Stromal cell of bone marrow (primary cell): ENCODE measurements around the gene PDSS2.
"Not testable (repeated sequence)": the region's sequence is repeated elsewhere in the genome, so short reads cannot be mapped to it uniquely, and the experiment has no call there.

ENCODE experiments used
- DNase-seq: peaks from one replicate; pipeline ENCODE4 v3.0.0-alpha.2; 2012; ENCODE audit warnings: low read depth

Gene PDSS2

DNA sequence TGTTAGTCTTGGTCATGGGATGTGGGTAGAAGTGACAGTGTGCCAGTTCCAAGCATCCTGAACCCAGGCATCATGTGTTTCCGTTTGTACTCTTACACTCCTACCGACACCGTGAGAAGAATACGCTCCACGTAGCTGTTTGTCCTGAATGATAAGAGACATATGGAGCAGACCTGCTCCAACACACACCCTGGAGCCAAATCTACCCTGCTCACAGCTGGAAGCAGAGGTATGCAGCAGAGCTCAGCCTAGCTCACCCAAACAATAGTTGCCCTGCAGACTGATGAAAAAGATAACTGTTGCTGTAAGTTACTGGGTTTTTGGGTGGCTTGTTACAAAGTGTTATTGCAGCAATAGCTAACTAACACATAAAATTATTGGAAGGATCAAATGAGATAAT lies 14.3 kb upstream of the PDSS2 start:
- no peak for DNase-seq

DNA sequence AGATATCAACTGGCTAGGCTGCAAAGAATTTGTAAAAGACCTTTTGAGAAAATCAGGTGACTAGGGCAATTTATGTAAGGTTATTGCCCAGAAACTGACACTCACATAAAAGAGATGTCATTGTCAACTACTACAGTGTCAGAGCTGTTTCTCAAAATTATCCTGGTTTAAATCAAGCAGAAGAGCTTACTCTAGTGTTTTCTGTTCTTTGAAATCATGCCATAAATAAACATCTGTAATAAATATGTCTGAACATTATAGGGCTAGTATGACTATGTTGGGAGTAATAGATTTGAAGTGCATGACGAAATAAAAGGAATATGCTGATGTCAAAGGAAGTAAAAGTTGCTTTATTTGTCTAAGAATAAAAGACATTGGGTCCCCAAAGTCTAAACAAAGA lies 11.0 kb upstream of the PDSS2 start:
- no peak for DNase-seq

DNA sequence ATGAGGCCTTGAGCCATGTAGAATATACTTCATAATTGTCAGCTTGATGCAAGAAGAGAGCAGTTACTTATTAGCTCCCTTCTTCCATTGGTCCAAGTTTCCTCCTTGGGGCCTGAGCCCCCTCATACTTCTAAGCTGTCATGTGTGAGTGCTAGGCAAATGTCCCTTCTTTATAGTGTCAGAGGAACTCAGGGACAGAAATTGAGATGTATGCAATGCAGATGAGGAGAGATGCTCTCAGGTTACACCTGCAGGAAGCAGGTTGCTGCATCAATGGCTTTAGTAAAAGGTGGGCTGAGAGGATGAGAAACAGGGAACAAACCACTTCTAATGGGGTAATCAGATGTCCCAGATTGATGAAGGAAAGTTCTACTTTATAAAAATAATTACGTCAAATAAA lies 6.7 kb upstream of the PDSS2 start:
- no peak for DNase-seq

DNA sequence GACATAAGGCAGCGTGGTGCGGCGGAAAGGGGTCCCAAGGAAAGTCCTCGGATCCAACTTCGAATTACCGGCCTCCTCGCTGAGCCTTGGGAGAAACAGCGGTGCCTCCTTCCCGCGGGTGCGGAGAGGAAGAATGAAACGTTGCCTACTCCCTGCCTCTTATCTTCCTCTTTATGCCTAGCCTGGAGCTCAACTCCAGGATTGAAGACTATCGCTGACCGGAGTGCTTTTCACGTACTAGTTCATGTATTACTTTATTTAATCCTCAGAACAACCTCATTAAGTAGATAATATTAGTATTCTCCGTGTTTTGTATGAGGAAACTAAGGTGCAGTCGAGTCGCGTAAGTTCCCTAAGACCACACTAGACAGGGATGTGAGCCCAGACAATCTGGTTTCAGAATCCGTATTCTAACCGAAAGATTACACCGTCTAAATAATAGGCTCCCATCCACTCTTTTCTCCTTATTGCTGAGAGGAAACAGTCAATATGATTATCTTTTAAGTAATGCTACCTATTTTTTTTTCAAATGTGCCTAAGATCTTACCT lies 793 bp upstream of the PDSS2 start:
- DNase-seq = no peak

DNA sequence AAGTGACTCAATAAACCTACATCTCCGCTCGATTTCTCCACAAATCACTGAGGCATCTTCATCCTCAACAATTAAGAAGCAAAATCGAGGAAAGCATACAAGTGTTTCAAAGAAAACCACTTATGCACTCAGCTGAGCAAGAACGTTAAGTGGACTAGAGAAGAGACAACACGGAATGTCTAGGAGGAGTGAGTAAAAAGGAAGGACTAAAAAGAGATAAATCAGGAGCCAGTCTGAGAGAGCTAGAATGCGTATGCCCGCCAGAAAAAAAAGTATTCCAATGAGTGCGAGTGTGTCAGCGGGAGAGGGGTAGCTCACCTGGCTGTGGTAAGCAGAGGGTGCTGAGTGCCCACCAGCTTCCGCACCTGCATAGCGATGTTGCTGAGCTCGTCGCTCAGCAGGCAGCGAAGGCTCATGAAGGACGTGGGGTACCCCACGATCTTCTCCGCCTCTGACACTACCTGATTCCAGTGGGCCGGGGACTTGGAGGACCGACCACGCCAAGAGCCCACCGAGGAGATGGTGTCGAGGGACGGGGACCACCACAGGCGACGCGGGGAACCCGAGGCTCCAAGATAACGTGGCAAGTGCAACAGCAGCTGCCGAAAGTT lies 587 bp downstream of the PDSS2 start:
- no peak for DNase-seq

DNA sequence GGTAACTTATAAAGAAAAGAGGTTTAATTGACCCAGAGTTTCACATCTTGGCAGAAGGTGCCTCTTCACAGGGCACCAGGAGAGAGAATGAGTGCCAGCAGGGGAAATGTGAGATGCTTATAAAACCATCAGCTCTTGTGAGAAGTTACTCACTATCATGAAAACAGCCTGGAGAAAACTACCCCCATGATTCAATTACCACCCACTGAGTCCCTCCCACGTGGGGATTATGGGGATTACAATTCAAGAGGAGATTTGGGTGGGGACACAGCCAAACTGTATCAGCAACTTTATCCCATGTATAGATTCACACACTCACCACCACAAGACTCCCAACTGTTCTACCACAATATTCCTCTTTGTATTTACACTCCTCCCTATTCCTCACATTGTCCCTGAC lies 10.6 kb downstream of the PDSS2 start:
- no peak for DNase-seq

DNA sequence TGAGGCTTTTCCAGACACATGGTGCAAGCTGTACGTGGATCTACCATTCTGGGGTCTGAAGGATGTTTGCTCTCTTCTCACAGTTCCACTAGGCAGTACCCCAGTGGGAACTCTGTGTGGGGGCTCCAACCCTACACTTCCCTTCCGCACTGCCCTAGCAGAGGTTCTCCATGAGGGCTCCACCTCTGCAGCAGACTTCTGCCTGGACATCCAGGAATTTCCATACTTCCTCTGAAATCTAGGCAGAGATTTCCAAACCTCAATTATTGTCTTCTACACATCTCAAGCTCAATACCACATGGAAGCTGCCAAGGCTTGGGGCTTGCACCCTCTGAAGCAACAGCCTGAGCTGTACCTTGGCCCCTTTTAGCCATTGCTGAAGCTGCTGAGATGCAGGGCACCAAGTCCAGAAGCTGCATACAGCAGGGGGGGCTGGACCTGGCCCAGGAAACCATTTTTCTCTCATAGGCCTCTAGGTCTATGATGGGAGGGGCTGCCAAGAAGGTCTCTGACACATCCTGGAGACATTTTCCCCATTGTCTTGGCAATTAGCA lies 11.6 kb downstream of the PDSS2 start:
- no peak for DNase-seq

DNA sequence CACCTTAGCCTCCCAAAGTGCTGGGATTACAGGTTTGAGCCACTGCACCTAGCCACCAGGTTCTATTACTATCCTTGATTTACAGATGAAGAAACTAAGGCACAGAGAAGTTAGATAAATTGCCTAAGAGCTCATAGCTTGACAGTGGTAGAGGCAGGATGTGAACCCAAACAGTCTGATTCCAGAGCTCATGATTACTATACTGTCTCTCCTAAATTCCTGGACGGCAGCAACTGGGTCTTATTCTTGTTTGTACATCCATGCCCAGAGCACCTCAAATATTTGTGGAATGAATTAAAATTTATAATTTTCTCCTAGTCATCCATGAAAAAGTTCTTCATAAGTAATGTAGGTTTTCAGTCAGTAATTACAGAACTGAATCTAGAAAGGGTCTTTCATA lies 15.1 kb downstream of the PDSS2 start:
- DNase-seq = no peak

DNA sequence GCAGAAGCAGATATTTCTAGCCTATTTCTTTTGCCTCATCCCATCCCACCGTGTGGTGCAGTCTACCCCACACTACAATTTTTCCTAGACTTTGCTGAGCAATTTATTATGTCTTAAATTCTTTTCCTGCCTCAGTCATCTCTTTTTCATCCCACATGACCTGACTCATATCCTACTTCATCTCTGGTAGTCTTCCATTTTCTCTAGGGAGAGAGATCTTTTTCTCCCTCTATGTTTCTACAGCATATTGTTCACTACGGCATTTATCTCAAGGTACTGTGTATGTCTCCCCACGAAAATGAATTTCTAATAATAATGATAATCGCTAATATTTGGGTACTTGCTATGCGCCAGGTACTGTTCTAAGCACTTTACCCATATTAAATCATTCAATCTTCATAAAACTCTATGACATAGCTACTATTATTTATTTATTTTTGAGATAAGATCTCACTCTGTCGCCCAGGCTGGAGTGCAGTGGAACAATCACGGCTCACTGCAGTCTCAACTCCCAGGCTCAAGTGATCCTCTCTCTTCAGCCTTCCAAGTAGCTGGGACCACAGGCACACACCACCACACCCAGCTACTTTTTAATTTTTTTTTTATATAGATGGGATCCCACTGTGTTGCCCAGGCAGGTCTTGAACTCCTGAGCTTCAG lies 15.6 kb downstream of the PDSS2 start:
- no peak for DNase-seq

DNA sequence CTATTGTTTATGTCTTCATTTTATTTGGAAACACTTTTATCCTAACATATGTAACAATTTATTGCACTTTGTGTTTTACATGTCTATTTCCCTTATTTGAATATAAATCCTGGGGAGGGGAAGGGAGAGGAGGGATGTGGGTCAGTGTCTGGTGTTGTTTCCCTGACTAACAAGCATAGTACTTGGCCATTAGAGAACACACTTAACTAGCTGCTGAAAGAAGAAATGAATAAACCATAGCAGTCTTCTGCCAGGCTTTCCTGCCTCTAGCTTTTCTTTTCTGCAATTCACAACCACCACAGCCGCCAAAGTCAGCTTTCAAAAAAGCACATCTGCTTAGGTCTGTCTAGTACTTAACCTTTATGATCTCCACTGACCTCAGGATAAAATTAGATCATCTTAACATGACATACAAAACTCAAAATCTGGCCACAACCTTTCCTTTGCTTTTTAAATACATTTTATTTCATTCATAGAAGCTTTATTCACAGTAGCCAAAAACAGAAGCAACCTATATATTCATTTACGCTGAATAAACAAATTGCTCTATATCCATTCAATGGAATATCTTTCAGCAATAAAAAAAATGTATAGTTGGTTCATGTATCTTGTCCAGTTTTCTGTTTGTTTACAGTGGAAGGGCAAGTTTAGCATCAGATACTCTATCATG lies 16.3 kb downstream of the PDSS2 start:
- no peak for DNase-seq

DNA sequence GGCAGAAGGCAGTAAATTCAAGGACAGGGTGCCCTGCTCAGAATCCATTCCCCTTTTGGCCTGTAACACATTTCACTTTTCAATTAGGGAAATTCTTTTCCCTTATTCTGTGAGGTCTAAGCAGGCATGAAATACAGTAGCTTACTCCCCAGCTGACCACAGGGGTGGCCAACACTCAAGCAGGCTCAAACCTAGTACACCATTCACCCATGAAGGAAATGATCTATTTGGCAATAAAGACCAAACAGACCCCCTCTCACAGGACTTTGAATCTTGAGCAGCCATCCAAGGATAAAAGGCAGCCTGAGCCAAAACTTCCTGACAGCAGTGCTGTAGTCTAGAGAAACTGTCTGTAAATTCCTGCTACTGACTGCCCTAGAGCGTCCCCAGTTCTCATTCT lies 17.7 kb downstream of the PDSS2 start:
- no peak for DNase-seq

DNA sequence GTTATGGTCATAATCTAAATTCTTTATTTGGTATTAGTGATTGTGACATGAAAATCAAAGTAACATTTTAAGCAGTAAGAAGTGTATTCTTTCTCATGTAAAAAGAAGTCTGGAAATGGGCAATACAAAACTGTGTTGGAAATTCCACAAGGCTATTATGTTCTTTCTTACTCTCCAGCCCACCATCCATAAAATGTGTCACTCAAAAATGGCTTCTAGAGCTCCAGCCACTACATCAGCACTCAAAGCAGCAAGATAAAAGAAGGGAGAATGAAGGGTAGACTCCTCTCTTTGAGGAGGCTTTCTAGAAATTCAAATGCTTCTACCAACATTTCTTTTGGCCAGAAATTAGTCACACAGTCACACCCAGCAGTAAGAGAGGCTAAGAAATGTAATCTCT lies 18.4 kb downstream of the PDSS2 start:
- DNase-seq = no peak

DNA sequence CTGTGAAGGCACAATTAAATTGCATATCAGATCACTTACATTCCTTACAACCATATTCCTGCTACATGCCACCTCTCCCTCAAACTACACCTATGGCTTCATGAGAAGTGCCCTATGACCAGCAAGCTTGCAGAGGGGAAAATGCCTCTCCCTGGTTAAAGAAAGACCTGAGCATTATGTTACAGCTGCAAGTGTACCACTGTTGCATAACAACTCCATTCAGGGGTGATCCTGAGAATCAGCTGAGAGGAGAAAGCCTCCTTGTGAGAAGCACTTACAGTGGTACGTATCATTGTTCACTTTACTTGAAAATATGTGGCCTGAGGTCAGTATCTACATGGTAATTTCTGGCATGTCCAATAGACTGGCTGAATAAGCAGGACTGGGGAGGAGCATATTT lies 20.0 kb downstream of the PDSS2 start:
- no peak for DNase-seq

DNA sequence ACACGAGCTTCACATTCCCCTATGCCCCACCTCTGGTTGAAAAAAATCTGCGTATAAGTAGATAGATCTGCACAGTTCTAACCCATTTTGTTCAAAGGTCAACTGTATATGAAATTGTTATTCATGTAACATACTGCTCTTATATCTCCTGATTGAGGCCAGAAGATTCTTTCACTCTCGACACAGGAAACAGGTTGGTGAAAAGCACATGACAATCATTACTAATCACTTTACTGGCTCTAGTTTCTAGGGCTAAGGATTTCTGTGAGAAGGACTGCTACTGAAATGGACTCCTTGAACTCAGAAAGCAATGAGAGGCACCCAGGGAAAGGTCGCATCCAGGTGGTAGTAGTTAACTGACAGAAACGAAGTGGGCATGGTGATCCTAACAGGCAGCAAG lies 21.7 kb downstream of the PDSS2 start:
- DNase-seq = no peak

DNA sequence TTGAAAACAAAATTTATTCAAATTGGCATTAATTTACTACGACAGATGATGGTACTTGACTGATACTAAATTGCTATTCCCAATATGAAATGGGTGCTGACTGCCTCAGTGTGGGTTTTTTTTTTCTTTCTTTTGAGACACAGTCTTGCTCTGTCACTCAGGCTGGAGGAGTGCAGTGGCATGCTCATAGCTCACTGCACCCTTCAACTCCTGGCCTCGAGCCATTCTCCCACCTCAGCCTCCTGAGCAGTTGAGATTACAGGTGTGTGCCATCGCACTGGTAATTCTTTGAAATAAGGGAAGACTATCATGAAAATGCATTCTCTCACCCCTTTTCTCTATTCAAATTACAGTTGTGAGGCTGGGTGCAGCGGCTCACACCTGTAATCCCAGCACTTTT lies 22.5 kb downstream of the PDSS2 start:
- no peak for DNase-seq

DNA sequence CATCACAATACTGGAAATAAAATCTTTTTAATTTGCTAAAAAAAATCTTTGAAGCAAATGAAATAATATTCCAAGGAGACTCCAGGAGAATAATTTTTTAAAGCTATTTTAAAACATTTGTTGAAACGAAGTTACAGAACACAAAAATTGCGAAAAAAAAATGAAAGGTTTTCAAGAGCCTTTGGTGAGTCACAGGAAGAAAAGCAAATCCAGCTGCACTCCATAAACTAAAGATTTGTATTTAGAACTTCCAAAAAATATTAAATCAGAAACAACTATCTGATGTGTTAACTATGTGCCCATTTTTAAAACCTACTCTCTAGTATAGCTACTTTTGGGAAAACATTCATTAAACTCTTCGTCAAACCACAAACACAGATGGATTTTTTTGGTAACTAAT lies 23.6 kb downstream of the PDSS2 start:
- DNase-seq = no peak

DNA sequence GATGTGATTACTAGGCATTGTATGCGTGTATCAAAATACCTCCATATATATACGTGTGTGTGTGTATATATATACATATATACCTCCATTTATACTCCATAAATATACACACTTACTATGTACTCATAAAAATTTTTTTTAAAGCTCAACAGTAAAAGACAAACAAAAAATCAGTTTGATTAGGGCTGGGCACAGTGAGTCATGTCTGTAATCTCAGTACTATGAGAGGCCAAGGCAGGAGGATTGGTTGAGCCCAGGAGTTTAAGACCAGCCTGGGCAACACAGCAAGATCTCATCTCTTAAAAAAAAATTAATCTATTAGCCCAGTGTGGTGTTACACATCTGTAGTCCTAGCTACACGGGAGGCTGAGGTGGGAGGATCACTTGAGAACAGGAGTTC lies 24.6 kb downstream of the PDSS2 start:
- no peak for DNase-seq

DNA sequence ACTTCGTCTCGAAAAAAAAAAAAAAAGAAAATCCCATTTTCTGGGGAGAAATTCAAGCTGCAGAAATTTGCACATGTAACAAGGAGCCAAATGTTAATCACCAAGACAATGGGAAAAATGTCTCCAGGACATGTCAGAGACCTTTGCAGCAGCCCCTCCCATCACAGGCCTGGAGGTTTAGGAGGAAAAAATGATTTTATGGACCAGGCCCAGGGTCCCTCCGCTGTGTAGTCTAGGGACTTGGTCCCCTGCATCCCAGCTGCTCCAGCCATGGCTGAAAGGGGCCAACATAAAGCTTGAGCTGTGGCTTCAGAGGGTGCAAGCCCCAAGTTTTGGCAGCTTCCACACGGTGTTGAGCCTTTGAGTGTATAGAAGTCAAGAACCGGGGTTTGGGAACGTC lies 33.4 kb downstream of the PDSS2 start:
- DNase-seq = not testable (repeated sequence)

DNA sequence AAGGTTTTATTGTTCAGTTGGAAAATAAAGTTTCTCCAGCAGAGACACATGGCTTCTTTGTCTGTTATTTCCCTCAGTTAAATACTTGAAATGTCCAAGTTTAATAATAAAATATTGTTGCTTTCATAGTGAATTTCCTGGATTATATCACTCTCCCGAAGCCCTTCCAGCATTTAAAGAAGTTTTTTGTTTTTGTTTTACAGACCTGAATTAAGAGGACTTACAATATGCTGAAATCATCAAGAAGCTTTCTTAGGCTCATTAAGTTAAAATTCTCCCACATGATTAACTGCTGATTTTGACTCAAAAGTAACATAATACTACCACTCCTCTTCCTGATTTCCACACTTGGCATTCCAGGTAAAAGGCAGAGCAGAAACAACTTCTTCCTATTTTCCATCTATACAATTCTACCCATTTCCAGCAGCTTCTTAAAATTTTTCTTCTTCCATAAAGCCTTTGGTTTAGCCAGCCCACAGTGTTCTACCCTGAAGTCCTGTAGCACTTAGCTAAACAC lies 35.8 kb downstream of the PDSS2 start:
- no peak for DNase-seq

DNA sequence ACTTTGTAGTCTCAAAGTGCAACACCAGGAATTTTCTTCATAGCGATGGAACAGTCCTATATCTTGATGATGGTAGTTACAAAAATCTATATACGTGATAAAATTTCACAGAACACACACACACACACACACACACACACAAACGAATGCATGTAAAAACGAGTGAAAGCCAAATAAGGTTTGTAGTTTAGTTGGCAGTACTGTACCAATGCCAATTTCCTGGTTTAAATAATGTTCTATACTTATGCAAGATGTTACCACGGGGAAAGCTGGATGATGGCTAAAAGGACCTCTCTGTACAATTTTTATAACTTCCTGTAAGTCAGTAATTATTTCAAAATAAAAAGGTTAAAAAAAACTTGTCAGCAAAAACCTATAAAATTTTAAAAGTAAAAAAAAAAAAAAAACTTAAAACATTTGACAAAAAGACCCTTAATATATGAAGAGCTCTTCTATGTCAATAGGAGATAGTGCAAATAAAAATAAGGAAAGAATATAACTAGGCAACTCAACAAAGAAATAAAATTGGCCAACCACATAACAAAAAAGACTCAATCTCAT lies 37.6 kb downstream of the PDSS2 start:
- DNase-seq = no peak

DNA sequence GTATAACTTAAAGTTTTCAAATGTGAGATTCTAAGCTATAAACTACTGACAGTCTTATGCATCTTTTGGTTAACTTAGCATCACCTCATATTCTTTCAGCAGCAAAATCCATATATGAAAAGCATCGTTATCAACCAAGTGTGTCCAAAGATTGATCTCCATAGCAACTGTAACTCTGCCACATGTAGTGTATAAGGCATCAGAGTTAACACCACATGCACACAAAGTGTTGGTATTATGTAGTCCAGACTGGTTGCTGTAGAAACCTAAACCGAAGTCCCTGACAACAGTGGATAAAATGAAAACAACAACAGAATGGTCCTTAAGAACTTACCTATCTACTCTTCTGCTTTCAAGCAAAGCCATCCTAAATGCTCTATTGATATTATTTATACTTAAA lies 39.6 kb downstream of the PDSS2 start:
- DNase-seq = no peak

DNA sequence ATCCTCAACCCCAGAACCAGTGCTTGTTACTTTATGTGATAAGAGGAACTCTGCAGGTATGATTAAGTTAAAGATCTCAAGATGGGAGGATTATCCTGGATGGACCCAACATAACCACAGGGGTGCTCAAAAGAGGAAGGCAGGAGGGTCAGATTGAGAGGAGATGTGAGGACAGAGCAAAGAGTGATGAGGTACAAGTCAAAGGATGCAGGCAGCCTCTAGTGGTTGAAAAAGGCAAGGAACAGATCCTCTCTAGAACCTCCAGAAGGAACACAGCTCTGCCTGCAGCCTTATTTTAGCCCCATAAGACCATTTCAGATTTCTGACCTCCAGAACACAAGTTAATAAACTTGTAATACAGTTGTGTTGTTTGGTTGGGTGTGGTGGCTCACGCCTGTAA lies 41.2 kb downstream of the PDSS2 start:
- no peak for DNase-seq

DNA sequence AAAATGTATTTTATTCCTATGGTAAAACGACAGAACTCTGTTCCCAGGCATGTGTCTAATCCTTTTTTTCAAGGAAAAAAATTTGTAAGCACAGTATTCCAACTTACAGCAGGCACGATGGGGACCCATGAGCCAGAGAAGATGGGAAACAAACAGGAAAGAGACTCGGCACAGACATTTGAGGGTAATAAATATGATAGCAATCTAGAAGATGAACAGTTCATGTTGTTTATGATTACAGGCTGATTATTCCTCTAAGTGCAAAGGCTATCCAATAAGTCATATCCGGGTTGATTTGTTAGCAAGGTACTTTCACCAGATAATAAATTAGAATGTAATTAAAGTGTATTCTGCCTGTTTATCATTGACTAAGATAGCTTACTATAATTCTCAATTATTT lies 43.2 kb downstream of the PDSS2 start:
- no peak for DNase-seq
